Activated gamma-delta T cell treated with Interleukin-2 at 50 U/mL for 16 hours (primary cell): ENCODE results near the gene KRTAP21-2.
"Not testable (repeated sequence)": the region's sequence is repeated elsewhere in the genome, so short reads cannot be mapped to it uniquely, and the experiment has no call there.

Experiments used
- DNase-seq: peaks from one replicate; pipeline ENCODE4 v3.0.0-alpha.2; 2020

Gene KRTAP21-2

DNA sequence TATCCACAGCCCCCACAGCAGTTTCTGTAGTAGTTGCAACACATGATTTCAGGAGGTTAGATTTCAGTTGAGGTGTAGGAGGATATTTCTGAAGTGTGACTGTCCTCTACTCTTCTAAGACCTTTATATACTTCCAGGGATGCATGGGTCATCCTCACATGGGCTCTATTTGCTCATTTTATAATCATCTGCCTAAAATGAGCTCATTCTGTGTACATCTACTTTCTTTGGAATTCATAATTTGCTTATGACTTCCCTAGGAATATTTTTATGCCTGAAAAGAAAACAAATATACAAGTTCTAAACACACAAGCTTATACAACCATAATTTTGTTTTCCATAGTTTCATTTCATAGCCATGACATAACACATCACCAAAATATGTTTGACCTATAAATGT lies at the start of gene KRTAP21-2:
Gene KRTAP21-2, minus strand, starts transcription at position 101 of the 400 bp plus-strand sequence. Its CDS starts 57 bp downstream, at position 44.
- DNase-seq, result no peak

DNA sequence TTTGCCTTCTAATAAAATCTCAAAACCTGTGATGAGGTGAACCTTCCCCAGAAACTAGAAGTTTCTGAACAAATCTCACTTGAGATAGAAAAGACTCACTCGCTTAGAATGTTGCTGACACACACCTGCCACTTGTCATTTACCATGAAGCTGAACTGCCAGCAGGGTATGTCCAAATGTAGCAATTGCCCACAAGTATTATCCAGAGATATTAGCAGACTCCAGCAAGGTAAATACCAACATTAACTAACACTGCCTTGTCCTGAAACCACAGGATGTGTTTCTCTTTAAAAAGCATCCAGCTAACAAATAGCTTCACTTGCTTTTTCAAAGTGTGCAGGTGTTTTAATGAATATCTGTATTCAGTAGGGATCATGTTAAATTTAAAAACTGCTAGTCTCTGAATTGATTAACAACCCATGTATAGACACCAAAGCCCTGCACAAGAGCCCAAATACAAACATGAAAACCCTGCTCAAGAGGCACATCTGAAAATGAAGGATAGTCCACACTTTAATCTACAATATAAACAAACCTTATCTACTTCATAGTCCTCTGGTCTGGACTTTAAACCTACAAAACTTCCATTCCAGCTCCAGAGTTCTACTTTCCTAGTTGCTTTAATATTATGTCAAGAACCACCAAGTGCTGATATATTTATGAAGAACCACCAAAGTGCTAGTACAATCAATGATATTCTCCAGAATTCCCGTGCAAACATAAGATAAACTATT lies 46.7 kb upstream of the KRTAP21-2 start:
- no peak for DNase-seq

DNA sequence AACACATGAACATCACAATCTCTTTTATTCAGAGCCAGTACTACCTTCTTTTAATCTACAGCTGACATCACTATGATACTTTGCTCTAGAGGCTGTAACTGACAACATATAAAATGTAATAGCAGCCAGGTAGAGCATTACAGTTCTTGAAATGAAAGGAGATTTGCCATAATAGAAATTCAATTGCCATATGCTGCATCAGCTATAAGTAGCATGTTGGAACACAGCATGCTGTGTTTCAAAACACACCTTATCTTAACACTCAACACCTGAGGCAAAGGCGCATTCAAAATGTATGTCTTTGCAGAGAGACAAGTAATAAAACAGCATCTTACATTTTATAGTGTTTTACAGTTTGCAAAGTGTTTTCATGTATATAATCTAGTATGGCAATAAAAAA lies 32.2 kb upstream of the KRTAP21-2 start:
- DNase-seq, result no peak

DNA sequence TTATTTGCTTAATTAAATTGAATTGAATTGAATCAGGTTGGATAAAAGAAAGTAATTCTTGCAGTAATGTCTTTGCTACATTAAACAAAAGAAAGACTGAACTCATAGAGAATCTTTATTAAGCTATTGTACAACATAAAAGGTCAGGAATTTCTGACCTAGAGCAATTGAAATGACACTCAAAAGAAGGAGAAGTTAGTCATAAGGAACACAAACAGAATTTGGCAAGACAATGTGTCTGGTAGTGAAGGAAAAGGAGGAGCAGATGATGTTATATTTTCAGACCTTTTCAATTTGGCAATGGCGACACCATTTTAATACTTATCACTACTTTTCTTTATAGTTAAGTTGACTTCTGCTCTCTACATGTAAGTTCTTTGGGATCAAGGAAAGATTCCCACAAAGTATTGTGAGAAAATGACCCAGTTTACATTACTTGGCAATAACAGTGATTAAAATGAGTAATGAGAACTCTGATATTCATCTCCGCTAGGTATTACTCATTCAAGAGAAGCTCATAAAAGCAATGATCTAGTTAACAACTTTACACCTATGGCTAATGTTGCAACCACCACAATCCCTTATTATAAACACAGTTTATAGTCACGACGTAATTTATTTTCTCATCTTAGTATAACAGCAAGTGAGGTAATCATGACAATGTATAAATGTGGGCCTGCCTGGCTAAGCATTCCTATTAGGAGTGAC lies 22.8 kb upstream of the KRTAP21-2 start:
- DNase-seq, result no peak

DNA sequence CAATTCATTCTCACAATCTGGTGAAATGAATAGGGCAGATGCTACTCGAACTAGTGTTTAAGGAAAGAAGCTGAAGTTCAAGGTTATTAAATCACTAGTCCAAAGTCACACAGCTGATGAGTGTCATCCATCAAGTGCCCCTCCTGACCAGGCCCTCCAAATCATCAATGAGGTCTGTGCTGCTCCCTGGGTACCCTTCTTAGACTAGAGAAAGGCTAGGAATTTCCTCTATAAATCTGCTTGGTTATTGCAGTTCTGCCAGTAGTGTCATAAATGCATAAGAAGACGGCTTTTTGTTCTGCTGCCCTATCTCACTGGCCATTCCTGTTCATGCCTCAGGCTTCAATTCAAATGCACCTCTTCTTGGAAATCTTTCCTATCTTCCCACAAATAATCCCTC lies 13.7 kb upstream of the KRTAP21-2 start:
- no peak for DNase-seq

DNA sequence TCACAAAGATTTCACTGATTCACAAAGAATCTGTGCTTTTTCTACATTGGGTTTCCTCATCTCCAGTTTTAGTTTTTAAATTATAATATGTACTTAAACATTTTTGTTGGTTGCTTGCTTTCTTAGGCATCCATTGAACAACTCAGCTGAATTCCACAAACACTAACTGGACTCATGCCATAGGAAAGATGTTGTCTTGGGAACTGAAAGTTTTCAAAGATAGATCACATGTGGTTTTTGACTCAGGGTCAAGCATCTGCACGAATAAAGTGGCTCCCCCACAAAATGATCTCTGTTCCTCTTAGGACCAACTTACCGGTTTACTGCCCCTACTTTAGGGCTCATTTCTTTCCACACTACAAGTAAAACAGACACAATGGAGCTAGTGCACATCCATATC lies 11.2 kb upstream of the KRTAP21-2 start:
- no peak for DNase-seq

DNA sequence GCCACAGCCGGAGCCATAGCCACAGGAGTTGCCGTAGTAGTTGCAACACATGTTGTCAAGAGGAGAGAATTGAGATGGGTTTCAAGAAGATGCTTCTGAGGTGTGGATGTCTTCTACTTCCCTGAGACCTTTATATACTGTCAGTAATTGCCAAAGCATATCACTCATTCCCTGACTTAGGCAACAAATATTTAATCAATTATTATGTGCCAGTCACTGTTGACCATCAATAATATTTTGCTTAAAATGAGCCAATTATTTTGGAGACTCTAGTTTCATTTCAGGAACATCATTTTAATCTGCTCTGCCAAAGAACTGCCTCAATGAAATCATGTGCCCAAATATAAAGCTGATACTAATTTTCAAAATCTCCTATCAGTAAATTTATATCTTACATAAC lies 8.3 kb upstream of the KRTAP21-2 start, which contains the start of gene KRTAP21-1:
Gene KRTAP21-1, minus strand, starts transcription at position 101 of the 400 bp plus-strand sequence. Its CDS starts 50 bp downstream, at position 51.
- DNase-seq, result not testable (repeated sequence)

DNA sequence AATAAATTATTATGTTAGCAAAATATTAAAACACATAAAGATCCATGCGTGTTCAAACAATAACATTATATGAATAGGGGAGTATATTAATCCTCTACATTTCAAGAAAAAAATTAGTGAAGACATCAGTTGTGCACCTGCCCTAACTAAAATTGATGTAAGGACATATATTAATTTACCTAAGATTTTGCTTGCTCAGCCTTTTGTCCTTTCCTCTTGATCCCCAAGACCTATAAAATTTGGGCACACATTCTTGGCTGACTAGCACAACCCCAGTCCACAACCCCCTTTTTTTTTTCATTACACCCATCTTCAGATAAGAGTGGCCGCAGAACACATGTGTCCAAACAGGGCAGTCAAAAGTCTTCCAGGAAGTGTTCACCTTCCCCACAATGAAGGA lies 6.6 kb downstream of the KRTAP21-2 start:
- no peak for DNase-seq

DNA sequence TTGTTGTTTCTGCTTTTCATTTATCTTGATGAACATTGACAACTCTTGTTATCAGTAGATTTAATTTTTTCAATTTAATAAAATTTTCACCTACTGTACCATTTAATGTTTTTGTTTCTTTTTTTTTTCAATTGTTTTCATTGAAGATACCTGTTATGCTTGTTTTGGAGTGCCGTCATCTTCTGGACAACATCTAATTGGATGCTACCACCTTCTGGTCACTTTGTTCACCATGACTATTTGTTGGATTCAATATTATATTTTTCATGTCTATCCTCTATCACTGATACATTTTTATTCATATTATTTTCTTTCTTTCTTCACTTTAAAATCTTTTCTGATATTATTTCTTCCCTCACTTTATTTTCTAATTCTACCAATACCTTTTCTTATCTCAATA lies 14.0 kb downstream of the KRTAP21-2 start:
- DNase-seq, result no peak

DNA sequence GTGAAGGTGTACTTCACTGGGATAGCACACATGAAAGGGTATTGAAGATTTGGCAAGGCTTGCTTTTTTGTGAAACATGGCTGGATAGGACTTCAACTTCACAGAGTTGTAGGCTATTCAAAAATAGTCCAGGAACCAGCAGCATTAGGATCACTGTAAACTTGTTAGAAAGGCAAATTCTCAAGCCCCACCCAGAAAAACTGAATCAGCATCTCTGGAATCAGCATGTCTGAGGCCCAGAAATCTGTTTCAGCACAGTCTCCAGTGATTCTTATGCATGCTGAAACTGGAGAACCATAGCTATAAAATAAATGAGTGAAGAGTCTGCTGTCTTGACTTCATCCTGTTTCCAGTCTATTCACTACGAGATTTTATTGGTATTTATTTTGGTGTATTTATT lies 20.3 kb downstream of the KRTAP21-2 start:
- DNase-seq, result no peak

DNA sequence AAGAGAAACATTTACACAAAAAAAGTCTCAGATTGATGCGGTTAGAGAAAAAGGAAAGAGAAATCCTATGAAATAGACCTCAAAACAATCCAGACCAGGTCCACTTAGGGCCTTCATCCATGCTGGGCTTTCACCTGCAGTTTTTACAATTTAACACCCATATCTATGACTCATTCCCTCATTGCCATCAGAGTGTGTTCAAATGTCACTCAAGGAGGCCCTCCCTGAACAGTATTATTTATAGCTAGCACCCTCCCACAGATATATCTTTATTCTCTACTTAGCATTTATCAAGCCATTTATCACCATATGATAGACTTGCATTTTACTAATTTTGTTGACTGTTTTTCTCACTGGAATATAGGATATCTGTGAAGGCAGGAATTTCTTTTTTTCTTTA lies 27.7 kb downstream of the KRTAP21-2 start:
- no peak for DNase-seq

DNA sequence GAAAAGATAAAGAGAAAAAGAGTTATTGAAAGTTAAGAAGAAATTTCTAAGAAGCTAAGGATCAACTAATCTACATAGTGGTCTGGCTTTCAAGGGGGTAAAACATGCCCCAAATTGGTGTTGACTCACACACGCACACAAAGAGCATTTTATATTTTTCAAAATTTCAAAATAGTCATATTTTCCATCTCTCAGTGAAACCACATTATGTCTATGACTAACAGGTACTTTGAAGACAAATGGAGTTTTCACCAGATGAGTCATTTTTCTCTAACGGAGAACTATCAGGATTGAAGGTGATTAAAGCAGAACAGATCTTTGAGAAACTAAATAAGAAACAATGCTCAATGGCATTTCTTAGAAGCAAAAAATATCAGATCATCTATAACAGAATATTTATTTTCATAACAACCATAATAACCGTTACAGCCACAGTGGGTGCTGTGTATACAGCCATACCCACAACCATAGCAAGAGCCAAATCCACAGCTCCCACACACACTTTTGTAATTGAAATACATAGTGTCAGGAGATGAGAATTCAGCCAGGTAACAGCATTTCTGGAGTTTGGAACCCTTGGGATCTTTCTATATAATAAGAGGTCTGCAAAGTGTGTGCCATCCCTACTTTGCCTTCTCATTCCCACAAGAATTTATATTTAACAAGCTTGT lies 28.7 kb downstream of the KRTAP21-2 start, which contains the start of gene KRTAP21-3:
Gene KRTAP21-3, minus strand, starts transcription at position 539 of the 671 bp plus-strand sequence. Its CDS starts 18 bp downstream, at position 521.
- DNase-seq, result no peak

DNA sequence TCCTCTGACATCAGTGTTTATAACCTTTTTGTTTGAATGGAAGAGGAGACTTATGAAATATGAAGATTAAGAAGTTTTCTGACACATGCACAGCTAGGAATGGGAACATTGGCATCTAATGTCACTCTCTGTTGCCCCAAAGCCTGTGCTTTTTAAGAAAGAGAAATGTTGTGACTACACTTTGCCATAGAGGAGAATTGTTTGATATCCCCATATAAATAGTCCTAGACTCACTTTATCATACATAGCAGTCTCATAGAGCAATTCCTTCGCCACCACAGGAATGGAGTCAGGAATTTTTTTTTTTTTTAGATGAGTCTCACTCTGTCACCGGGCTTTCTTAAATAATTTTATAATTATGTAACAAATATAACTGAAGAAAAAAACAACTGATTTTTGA lies 30.0 kb downstream of the KRTAP21-2 start:
- DNase-seq, result no peak

DNA sequence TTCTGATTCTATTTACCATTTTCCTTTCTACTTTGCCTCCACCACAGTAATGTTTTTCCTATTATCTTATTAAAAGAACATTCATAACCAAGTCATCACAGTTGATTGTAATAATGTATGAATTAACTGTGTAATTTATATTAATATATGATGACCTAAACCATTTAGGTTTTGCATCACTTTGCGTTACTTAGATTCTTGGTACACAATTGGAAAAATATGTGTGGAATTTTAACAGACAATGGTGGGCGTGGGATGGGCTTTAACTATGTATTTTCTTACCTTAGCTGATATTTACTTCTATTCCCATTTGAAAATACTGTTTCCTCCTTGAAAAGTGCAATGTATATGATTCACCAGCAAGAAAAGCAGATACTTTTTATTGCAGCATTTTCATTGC lies 32.1 kb downstream of the KRTAP21-2 start:
- no peak for DNase-seq

DNA sequence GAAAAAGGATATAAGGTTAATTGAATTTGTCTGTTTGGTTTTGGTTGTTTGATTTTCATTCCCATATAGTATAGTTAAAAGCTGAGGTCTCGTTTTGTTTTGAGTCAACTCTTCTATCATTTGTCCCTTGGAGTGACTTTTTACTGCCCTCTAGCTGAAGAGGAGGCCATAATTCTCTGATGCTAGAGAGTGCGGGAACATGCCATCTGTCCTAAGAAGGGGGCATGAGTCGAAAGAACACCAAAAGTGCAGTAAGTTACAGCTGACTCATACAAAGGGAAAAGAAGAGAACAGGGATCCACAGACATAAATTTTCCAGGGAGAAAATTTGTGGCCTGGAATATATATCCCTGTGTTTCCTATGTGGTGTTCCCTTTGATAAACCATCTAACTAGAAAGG lies 32.6 kb downstream of the KRTAP21-2 start:
- no peak for DNase-seq

DNA sequence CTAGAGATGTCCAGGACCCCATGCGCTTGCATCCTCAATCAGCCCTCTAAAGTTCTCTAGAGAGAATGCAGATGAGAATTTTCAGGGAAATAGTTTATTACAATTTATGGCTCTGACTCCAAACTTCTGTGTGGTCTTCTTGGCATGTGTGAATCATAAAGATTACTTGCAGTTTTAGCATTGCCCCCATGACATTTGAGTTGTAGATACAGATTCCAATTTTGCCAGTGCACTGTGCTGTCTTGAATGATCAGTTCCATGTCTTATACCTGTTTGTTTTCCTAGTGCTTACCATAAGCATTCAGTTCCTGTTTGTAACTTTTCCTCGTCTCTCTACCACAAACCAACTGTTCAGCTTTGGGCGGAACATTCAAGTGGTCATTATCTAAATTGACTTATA lies 33.3 kb downstream of the KRTAP21-2 start:
- no peak for DNase-seq

DNA sequence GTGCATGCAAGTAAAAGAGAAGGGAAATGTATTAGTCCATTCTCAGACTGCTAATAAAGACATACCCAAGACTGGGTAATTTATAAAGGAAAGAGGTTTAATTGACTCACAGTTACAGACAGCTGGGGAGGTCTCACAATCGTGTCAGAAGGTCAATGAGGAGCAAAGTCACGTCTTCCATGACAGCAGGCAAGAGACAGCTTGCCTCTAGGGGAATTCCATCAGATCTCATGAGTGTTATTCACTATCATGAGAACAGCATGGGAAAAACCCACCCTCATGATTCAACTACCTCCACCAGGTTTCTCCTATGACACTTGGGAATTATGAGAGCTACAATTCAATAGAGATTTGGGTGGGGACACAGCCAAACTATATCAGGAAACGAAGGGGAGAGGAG lies 36.6 kb downstream of the KRTAP21-2 start:
- no peak for DNase-seq

DNA sequence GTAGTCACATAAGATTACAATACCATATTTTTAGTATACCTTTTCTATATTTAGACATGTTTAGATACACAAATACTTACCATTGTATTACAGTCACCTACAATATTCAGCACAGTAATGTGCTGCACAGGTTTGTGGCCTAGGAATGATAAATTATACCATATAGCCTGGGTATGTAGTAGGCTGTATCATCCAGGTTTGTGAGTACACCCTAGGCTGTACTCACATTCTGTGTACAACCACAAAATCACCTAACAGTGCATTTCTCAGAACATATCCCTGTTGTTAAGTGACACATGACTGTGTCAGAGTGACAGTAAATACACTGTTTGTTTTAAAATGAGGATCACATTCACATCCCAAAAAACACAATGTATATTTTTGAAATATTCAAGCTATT lies 39.6 kb downstream of the KRTAP21-2 start:
- no peak for DNase-seq
